ENCODE results near the gene ASTN2.

Gene ASTN2

GRCh38 chr9:117296453-117296852 is 118.4 kb downstream of the ASTN2 start:
- no peak for DNase-seq

- DNase-seq, result no peak
Measured at GRCh38 chr9:117293206-117294114, 121.4 kb downstream of the ASTN2 start.

DNA sequence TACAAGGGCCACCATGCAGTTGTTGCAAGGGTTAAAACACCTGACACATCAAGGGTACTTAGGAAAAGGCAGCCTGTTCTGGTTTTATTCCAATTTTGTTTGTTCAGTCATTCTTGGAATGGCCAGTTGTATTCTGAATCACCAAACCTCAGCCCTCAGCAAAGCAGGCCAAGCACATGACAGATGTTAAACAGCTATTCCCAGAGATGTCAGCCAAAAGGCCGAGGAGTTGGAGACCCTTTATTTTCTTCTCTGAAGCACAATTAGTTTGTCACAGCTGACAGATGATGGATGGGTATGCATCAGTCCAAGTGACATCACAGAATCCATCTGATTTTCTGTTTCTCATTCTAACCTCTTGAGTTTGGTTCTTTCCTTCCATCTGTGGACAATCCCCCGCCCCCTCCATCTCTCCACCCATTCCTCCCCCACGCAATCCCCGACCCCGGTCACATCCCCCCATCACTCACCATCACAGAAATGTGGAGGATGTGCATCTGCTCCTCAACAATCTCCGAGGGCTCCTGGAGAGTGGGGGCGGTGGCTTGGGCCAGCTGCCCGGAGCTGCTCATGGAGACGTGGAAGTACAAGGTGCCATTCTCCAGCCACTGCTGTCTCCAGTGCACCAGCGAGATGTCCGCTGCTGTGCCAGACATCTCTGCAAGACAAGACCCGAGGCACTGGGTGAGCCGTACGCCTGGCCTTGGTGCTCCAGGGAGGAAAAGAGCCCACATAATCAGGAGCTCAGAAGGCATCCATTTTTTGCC is 123.8 kb downstream of the ASTN2 start:
- no peak for DNase-seq

GRCh38 chr9:117290306-117290840 is 124.5 kb downstream of the ASTN2 start:
- DNase-seq, result no peak

DNA sequence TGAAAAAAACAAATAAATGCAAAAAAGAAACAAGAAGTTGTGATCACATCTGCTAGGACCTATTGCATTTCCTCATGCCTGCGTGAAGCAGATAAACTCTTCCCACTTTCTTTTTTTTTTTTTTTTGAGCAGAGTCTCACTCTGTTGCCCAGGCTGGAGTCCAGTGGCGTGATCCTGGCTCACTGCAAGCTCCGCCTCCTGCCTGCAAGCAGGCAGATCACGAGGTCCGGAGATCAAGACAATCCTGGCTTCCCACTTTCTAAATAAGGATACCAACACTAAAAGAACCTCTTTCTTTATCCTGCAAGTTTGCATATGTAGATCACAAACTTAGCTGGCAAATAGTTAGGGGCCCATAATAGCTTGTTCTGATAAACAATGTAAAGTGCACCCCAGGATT is 128.6 kb downstream of the ASTN2 start:
- no peak for DNase-seq

DNA sequence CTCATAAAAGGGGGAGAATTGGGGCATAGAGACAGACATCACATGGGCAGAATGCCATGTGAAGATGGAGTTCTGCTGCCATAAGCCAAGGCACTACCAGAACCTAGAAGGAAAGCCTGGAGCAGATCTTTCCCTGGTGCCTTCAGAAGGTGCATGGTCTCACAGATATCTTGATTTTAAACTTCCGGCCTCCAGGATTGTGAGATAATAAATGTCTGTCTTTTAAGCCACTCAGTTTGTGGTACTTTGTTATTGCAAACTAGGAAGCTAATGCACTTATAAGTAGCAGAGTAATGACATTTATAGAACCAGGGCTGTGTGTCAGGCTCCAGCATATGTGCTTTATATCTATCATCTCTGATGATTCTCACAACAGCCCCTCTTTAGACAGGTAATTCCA is 130.4 kb downstream of the ASTN2 start:
- DNase-seq, result no peak

GRCh38 chr9:117282541-117282940 is 132.3 kb downstream of the ASTN2 start:
- no peak for DNase-seq

GRCh38 chr9:117278471-117279035 is 136.3 kb downstream of the ASTN2 start:
- DNase-seq, result no peak

DNA sequence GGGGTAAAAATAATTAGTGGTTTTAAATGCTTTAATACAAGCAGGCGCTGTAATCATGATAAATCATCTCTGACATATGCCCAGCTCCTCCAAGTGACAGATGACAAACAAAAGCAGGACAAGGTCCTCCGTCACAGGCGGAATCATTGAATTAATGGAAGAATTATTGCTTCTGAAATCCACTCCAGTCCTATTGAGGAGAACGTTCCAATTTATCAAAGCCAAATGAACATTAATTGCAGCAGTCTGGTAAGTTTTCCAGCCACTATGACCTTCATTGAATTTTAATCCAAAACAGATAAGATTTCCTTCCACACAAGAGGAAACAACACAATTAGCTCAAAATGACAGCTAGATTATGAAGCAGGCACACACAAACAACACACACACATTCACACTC is 136.8 kb downstream of the ASTN2 start:
- peak; percentile 63 for DNase-seq

DNA sequence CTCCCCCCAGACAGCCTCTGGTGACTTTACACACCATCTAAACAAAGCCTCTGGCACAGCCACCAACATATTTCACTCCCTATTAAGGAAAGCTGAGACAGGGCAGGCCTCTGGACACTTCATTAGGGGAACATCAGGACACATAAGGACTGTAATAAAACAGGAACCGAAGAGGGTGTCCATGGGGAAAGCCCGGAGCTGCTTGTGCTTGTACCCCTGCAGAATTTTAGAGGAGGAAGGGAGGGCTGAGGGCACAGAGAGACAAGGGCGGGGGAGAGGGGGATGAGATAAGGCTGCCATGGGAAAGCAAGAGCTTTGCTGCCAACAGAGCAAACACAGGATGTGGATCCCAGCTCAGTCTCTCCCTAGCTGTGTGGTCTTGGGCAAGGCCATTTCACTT is 138.4 kb downstream of the ASTN2 start:
- DNase-seq, result no peak

GRCh38 chr9:117273612-117274011 is 141.2 kb downstream of the ASTN2 start:
- DNase-seq, result no peak

GRCh38 chr9:117268847-117269446 is 145.9 kb downstream of the ASTN2 start:
- no peak for DNase-seq

- DNase-seq, result peak; percentile 94
Measured at GRCh38 chr9:117266855-117267497, 147.9 kb downstream of the ASTN2 start.

GRCh38 chr9:117265253-117265652 is 149.6 kb downstream of the ASTN2 start:
- no peak for DNase-seq

GRCh38 chr9:117258184-117258866 is 156.5 kb downstream of the ASTN2 start:
- no peak for DNase-seq

- DNase-seq, result no peak
Measured at GRCh38 chr9:117253261-117253660, 161.6 kb downstream of the ASTN2 start.

DNA sequence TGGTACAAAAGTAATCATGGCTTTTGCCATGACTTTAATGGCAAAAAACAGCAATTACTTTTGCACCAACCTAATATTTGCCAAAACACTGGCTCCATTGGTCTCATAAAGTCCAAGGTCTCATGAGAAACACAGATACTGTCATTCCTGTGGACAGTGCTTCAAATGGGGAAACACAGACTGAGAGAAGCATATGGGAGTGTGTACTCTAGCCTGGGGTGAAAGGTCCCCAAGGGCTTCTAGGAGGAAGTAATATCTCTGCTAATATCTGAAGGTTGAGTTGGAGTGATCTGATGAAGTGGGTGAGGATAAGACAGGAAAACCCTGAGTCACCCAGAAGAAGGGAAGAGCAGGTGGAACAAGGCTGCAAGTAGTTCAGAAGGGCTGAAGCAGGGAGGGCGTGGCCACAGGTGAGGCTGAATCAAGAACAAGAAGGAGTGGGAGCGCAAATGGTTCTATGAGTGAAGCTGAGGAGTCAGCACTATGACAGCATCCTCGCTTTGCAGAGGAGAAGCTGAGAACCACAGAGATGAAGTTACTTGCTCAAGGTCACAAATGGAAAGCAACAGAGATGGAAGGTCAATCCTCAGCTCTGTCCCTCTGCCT is 164.1 kb downstream of the ASTN2 start:
- no peak for DNase-seq

DNA sequence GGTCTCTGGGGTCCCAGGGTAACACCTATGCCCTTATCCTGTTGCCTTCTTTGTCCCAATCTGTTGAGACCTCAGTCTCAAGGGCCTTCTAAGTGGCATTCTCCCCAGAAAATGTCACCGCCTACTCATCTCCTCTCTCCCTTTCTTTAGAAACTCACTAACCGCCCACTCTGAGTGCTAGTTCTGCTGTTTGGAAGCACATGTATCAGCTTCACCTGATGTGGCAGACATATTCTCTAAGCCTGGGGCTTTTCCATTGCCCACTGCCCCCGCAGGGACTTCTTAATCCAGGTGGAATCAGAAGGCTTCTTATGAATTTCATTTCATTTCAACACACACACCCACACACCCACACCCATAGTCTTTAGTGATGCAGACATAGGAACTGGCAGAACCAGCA is 165.1 kb downstream of the ASTN2 start:
- no peak for DNase-seq

GRCh38 chr9:117247266-117247665 is 167.6 kb downstream of the ASTN2 start:
- DNase-seq, result no peak

DNA sequence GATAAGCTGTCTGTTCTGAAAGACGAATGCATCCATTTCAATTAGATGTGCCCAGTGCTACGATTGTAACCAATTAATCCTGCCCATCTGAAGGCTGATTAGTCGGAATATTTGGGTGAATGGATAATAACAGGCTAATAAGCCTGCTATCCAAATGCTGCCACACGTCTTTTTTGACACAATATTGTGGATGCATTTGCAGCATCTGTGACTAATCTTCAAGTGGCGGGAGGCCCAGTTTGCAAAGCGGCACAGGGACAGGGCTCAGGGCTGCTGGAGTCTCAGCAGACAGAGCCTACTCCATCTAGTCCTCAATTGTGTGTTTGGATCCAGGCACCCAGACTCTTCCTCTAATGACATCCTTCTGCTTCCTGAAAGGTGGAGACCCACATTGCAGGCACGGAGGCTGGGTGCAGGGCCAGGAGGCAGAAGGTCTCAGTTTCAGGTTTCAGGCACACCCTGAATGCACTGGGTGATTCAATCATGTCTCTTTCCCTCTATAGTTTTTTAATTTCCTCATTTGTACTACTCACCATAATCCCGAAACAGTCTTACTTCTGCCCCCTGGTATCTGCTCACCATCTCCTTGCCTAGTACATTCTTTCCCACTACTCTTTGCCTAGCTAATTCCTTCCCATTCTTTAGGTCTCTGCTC is 169.6 kb downstream of the ASTN2 start:
- DNase-seq, result peak; percentile 68

- DNase-seq, result no peak
Measured at GRCh38 chr9:117242082-117242481, 172.8 kb downstream of the ASTN2 start.
